ENCODE data around the gene QPRT.

DNA sequence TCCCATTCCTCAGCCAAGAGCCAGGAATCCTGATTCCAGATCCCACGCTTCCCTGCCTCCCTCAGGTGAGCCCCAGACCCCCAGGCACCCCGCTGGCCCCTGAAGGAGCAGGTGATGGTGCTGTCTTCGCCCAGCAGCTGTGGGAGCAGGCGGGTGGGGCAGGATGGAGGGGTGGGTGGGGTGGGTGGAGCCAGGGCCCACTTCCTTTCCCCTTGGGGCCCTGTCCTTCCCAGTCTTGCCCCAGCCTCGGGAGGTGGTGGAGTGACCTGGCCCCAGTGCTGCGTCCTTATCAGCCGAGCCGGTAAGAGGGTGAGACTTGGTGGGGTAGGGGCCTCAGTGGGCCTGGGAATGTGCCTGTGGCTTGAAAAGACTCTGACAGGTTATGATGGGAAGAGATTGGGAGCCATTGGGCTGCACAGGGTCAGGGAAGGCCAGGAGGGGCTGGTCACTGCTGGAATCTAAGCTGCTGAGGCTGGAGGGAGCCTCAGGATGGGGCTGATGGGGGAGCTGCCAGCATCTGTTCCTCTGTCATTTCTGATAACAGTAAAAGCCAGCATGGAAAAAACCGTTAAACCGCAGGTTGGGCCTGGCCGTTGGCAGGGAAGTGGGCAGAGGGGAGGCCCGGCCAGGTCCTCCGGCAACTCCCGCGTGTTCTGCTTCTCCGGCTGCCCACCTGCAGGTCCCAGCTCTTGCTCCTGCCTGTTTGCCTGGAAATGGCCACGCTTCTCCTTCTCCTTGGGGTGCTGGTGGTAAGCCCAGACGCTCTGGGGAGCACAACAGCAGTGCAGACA lies 15.8 kb upstream of the QPRT start, which contains the start of gene SPN:
- TF ChIP-seq, protein P1, sequence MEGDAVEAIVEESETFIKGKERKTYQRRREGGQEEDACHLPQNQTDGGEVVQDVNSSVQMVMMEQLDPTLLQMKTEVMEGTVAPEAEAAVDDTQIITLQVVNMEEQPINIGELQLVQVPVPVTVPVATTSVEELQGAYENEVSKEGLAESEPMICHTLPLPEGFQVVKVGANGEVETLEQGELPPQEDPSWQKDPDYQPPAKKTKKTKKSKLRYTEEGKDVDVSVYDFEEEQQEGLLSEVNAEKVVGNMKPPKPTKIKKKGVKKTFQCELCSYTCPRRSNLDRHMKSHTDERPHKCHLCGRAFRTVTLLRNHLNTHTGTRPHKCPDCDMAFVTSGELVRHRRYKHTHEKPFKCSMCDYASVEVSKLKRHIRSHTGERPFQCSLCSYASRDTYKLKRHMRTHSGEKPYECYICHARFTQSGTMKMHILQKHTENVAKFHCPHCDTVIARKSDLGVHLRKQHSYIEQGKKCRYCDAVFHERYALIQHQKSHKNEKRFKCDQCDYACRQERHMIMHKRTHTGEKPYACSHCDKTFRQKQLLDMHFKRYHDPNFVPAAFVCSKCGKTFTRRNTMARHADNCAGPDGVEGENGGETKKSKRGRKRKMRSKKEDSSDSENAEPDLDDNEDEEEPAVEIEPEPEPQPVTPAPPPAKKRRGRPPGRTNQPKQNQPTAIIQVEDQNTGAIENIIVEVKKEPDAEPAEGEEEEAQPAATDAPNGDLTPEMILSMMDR (IDR thresholded peaks at IDR 0.05; ENCODE audit: low read depth, low read length, poor library complexity, severe bottlenecking), result no peak
- TF ChIP-seq EZH2phosphoT487 (IDR thresholded peaks at IDR 0.05; ENCODE audit: borderline replicate concordance, low read length), result no peak

All from DOHH2 (cell line).